GM19467 (cell line): ENCODE data around the gene ACSBG1.

Experiments used
- ATAC-seq: cut with Tn5 transposase; IDR thresholded peaks from one replicate; pipeline ENCODE4 v1.9.1; 2021; ENCODE audit warnings: mild to moderate bottlenecking, moderate library complexity; ENCODE audit not compliant: unreplicated experiment

Gene ACSBG1, protein sequence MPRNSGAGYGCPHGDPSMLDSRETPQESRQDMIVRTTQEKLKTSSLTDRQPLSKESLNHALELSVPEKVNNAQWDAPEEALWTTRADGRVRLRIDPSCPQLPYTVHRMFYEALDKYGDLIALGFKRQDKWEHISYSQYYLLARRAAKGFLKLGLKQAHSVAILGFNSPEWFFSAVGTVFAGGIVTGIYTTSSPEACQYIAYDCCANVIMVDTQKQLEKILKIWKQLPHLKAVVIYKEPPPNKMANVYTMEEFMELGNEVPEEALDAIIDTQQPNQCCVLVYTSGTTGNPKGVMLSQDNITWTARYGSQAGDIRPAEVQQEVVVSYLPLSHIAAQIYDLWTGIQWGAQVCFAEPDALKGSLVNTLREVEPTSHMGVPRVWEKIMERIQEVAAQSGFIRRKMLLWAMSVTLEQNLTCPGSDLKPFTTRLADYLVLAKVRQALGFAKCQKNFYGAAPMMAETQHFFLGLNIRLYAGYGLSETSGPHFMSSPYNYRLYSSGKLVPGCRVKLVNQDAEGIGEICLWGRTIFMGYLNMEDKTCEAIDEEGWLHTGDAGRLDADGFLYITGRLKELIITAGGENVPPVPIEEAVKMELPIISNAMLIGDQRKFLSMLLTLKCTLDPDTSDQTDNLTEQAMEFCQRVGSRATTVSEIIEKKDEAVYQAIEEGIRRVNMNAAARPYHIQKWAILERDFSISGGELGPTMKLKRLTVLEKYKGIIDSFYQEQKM

DNA sequence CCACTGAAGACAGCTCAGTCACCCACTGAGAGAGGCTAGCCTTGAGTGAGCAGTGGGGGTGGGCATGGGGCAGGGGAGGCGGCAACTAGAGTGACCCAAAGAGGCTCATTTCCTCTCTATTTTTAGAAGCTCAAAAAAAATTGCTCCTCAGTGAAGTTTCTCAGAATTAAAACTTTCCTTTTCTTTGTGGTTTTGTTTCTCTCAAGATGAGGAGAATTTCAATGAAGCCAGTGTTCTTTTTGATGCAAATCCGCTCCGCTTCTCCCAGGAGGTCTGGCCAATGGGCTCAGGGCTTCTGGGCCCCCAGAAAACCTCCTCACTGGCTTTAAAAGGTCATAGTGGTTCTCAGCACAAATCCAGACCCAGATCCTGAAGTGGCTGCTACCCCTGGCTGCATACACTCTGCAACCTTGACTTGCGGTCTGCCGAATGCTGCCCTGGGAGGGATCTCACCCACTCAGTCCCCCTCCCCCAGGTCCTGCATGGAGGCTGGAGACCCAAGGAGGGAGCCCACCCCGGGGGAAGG, at the start of gene ACSBG1:
TSS of gene ACSBG1 (minus strand) at position 51 of the 526 bp plus-strand sequence. CDS start 64 bp downstream, outside the sequence.
- no peak for ATAC-seq

DNA sequence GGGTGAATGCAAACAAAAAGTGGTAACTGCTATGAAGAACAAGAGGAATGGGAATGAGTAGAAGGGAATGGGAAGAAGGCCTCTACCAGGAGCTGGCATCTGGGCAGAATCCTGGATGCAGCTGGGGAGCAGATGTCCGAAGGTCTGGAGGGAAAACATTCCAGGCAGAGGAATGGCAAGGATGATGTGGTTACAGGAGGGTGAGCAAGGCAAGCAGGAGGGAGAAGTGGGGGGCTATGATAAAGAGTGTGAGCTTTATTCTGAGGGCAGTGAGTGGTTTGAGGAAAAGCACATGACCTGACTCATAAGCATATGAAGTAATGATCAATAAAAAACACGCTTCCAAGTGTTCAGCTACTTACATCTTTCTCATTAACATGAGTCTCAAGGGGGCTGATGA, 48.0 kb upstream of the ACSBG1 start:
- no peak for ATAC-seq

DNA sequence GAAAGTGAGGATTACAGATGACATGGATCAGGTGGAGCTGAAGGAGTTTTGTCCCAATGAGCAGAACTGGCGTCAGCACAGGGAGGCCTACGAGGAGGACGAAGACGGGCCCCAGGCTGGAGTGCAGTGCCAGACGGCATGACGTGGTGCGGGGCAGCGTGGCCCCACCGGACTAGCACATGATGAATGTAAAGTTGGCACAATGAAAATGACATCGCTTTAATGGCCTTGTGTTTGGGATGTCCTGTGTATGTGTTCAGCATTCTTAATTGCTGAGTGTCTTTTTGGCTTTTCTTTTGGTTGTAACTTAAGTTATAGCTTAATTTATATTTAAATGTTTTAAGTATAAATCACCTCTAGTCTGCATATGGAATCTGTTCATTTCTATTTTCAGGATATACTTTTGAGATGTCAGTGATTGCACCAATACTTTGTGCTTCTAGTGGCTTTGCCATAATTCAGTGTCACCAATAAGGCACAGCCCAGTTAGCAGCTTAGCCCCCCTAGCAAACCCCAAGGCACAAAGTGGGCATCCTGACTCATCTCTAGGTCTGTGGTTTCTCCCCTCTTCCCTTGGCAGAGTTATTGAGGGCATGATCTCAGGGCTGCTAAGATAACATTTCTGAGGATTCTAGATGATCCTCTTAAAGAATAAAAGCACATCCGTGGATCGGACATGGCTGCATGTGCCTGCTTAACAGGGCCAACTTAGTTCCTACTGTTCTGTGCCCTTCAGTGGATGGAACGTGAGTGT, 46.1 kb upstream of the ACSBG1 start:
- ATAC-seq = no peak

DNA sequence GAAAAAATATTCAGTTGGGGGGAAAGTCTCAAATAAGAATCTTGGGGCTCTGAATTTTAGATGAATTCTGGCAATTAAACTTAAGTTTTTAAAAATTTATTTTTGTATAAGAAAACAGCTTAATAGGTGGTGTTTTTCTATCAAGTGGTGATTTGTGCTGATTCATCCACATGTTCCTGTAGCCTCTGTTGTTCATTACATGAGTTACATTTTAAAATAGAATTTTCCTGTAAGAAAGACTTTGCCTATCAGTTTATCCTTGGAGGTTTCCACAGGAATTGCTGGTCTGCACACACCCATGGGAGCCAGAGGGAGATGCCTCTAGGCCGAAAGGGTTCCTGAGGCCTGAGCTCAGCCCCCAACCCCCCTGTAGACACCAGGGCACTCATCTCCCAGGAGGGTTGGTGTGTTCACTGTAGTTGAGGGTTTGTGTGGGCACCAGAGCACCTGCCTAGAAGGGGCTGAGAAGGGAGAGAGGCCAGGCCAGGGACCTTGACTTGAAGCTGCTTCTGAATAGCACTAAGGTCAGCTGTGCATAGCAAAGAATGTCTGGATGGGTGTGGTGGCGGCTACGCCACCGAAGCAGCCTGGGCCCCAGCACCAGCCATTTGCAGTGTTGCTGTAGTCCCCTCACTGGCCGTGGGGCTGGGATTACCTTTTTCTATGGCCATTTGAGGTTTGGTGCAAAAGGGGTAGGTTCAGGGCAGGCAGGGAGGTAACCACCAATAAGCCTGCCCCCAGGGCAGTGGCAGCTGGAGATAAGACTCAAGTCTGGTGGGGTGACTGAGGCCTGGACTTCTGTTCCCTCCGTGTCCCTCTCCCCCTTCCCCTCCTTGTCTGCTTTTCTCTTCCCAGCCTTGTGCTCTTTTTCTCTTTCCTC, 41.9 kb upstream of the ACSBG1 start:
- ATAC-seq = no peak

DNA sequence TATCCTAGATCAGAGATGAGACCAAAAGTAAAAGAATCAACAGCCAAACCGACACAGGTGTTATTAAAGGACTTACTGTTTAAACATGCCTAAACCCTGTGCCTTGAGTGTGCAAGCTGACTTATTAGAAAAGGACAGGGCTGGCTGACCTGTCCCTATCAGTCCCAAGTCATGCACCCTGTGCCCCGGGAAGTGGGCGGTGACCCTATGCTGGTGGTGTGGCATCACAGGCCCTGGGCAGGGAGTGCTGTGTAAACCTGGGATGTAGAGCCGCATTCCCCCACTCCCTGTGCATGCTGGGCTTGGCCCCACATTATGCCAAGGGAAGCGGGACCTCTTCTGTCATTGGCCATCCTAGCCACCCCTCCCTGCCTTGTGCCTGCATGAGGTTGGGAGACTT, 40.6 kb upstream of the ACSBG1 start:
- ATAC-seq = no peak

DNA sequence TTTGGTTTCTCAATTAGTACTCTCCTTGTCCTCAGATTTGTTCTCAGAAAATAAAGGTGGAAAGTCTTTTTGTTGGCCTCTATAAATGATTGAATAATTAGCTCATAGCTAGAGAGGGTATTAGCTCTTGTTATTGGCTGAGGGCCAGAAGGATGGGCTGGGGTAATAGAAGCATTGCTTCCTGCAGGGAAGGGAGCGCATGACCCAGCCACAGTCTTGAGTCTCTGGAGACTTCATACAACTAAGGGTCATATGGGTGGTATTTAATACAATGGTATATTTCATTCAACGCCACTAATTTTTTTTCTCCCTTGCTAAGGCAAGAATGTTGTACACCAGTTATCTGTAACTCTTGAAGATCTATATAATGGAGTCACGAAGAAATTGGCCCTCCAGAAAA, 38.4 kb upstream of the ACSBG1 start:
- ATAC-seq = no peak

DNA sequence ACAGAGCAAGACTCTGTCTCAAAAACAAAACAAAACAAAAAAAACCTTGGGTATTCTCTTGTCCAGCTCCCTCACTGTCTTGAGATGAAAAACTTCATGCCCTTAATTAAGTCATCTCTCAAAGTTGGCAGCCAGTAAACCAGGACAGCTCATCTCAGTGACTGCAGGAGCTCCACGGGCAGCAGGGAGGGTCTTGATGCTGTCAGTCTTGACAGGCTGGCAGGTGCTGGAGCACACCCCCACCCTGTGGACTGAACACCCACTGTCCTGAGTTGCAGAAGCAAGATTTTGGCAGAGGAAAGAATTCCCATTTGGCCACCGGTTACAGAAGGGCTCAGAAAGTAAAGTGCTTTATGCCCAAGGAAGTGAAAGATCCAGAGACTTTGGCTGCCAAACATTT, 38.0 kb upstream of the ACSBG1 start:
- no peak for ATAC-seq

DNA sequence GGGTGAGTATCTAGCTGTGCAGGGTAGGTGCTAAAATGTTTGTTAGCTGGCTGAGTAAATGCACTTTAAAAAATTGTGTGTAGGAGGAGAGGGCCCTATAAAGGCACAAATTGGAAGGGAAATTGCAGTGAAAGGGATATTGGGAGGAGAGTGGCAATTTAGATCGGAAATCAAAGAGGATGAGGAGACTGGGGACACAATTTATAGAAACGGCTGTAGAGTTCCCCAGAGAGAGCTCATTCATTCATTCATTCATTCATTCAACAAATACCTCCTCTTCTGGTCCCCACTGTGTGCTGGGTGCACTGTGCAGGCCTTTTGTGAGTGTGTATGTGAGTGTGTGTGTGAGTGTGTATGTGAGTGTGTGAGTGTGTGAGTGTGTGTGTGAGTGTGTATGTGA, 32.4 kb upstream of the ACSBG1 start:
- no peak for ATAC-seq

DNA sequence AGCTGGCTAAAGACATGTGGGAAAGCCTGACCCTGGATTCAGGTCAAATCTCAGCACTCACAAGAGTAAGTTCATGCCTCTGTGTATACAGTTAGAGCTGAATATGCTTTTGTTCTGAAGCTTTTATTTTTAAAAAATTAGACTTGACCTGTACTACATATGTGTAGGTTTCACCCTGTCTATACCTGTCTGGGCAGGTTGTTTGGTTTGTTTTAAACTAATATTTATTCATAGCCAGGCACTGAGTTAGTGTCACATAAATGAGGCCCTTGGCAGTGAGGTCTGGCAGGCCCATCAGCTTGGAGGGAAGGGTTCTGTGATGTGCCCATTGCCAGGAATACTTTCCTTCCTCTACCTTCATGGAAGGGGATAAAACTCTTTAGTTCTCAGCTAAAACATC, 31.9 kb upstream of the ACSBG1 start:
- no peak for ATAC-seq

DNA sequence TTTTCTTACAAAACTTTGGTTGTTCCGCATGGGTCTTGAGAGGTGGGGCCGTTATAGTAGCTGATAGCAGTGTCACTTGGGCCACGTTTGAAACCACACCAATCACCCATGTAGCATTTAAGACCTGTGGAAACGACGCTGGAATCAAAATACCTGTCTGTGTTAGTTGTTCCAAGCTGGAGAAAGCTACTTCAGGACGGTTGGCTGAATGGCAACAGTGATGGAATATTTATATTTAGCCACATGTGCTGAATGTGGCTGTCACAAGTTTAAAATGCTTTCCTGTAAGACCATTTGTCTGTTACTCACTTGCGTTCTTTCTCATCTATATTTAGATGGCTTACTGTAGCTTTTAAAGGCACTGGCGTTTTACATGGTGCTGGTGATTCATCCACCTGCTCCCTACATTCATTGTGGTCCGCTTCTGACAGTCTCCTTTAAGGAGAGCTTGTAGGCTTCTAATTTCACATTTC, 31.4 kb upstream of the ACSBG1 start:
- ATAC-seq = no peak

DNA sequence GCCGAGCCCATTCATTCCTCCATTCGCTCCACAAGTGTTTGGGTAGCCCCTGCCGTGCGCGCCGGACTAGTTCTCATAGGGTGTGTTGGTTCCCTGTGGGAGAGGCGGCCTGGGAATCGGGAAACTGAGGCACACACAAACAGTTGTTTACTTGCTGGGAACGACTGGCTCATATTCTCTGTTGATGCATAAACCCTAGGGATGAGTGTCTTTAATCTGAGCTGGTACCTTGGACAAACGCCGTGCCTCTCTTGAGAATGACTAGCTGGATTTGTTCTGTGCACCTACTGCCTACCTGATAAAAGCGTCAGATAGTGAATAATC, 30.7 kb upstream of the ACSBG1 start:
- no peak for ATAC-seq

DNA sequence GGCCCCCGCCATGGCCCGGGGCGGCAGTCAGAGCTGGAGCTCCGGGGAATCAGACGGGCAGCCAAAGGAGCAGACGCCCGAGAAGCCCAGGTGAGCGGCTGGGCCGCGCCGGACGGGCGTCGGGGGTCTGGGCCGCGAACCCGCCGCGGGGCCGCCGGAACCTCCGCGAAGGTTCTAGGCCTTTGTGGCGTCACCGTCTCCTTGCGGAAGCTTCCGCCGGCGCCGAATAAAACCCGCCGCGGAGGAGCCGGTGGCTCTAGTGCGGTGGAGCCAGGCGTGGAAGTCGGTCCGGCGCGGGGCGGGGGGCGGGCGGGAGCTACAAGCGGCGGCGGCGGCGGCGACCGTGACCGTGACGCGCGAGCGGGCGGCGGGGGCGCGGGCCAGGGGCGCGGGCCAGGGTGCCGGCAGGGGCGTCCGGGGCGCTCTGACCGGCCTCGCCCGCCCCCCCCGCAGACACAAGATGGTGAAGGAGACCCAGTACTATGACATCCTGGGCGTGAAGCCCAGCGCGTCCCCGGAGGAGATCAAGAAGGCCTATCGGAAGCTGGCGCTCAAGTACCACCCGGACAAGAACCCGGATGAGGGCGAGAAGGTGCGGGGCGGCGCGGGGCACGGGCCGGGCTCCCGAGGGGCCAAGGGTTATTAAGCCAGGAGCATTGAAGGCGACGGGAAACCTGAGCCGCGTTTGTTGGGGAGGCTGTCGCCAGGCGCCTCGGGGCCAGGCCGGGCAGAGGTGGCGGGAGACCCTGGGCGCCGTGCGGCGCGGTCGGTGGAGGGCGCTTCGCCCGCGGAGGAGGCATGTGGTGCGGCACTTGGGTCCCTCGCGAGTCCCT, 30.2 kb upstream of the ACSBG1 start, which contains the start of gene DNAJA4:
TSS of gene DNAJA4 (plus strand) at position 259 of the 833 bp plus-strand sequence. CDS start at position 461, 202 bp downstream.
- no peak for ATAC-seq

DNA sequence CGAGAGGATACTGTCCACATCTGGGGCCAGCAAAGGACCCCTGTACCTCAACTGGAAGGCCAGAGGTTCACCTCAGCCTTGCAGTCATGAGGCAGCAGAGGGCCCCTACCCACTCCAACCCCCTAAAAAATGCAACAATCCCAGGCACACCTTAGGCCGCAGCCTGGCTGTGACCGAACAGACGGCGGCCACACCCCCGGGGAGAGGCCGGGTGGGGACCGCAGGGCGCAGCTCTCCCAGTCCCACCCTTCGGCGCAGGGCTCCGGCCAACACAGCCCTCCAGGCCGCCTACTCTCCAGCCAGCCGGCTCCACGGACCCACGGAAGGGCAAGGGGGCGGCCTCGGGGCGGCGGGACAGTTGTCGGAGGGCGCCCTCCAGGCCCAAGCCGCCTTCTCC, 29.5 kb upstream of the ACSBG1 start:
- no peak for ATAC-seq

DNA sequence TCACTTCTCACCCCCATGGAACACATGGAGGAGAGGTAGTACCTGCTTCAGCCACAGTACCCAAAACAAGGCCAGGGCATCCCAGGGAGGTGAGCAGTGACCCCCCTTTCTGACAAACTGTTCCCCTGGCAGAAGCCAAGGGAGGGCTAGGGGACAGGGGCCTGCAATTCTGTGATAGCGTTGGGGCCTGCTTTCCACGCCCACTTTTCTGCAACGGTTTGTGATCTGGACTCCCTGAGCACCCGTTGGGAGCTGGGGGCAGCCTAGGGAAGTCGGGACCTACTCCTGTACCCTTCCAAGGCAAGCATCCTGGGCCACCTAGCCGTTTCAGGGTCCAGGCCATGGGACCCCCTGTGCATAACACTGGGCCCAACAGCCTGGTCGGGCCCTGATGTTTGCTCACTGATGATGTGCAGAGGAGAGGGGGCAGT, 29.0 kb upstream of the ACSBG1 start:
- no peak for ATAC-seq

DNA sequence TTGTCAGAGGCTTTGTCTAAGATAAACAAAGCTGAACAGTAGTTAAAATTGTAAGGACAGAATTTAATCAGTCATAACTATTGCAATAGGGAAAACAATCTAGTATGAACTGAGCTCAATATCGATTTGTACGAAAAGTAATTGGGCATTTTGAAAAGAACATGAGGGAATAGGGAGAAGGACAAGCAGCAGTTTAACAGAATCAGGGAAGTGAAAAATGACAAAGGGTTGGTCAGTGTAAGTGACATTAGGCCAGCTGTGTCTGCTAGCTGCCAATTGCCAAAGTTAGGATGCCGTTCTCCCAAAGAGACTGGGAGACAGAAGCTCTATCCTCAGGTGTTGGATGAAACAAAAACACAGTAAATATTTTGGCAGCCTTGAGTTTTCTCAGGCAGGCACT, 26.7 kb upstream of the ACSBG1 start:
- no peak for ATAC-seq

DNA sequence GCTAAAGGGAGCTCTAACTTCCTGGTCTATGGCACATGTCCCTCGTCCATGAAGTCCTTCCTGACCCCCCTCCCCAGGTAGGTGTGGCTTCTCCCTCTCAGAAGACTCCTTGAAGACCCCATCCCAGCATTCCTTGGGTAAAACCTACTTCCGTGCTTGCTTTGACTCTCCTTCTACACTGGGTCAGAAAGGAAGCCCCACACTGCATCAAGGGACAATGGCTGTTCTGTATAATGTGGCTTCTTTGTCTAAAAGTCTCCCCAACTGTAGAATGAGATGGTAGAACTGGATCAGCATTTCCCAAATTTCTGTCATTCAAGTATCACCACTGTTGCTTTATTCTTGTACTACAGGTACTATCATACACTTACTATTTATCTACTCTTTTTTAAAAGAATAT, 26.1 kb upstream of the ACSBG1 start:
- no peak for ATAC-seq

DNA sequence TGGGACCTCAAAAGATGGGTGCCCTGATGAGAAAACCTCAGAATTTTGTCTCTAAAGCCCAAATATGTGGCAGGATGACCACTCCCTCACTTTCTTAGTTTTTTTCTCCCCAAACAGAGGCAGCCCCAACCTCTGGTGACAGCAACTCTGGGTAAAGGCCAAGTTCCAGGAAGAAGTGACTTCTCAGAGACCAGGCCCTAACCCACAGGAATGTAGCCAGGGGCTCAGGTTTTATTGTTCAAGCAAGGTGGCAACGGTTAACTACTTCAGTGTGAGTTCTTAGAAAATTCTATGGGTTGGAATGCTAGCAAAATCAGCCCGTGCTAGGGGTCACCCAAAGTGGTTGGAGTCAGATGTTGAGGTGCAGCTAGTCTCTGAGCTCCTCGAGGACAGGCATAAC, 24.9 kb upstream of the ACSBG1 start:
- no peak for ATAC-seq

DNA sequence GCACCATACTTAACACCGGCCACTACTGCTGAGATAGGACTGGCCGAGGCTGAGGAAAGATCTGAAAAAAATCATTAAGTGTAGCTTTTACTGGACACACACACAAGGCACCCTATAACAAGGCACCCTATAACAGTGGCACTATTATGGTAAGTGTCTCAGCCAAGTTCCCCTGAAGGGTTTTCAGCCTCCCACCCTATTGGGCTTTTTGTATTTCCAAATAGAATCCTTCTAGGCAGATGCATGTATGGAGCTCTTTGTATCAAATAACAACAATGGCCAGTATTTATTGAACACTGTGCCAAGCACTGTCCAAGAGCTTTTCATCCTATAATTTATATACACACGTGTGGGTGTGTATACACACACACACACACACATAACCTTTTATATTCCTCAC, 23.3 kb upstream of the ACSBG1 start:
- ATAC-seq = no peak

DNA sequence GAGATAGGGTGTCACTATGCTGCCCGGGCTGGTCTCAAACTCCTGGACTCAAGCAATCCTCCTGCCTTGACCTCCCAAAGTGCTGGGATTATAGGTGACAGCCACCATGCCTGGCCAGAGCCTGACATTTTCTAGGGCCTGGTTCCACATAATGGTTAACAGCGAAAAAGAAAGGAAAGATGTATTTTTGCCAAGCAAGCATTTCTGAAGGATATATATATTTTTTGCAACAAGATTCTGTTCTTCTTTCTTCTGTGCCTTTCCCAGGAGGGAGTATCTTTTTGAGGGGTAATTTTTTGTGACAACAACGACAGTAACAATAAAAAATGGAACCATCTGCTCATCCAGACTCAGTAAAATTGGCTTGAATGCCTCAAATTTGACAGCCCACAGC, 21.7 kb upstream of the ACSBG1 start:
- no peak for ATAC-seq
